NCI-H774 (cell line): Measurements from ENCODE around the gene INSYN2A.

Experiments used
- DNase-seq: peaks from one replicate; lab custom pipeline; 2025; lab: John Stamatoyannopoulos, UW

INSYN2A gene

GRCh38 chr10:127151981-127152699 is 44.3 kb downstream of the INSYN2A start:
- DNase-seq = no peak

GRCh38 chr10:127151541-127151940 is 44.9 kb downstream of the INSYN2A start:
- DNase-seq = no peak

DNA sequence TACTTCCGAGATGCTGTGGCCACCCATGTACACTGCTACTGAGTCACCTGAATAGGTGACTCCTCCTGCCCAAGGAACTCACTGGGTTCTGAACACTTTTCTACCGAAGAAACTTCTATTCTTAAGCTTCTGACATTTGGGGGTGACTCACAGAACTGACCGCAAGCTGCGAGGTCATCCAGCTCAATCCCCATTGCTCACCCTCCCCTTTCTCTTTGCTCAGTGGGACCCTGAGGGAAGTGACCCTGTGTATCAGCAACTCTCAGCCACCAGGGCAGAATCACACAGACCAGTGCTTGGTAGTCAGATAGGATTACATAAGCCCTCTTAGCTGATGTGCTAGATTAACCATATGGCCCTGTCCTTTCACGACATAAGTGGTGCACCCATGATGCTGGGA is 46.3 kb downstream of the INSYN2A start:
- DNase-seq = no peak

DNA sequence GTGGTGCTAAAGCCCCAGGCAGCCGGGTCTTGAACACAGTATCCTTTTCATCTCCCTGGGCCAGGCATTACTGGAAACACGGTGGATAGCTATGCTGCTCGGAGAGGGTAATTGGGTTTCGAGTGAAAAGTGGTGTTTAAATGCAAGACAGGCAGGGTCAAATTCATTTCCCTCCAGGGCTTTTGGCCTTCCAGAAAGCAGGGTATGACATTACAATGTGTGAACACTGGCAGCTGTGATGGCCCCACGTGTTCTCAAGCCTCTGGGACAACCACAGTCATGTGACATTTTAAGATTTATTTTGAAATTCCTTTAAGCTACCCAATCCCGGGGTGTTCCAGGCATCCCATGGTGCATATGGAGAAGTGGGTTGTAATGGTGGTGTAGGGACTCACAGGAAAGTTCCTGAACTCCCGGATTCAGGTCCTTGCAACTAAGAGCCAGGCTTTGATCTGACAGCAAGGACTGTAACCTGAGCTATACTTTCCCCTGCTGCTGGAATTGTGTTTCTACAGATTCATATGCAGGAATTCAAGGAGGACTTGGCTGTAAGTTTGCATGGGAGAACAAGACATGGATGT is 46.8 kb downstream of the INSYN2A start:
- DNase-seq = no peak

DNA sequence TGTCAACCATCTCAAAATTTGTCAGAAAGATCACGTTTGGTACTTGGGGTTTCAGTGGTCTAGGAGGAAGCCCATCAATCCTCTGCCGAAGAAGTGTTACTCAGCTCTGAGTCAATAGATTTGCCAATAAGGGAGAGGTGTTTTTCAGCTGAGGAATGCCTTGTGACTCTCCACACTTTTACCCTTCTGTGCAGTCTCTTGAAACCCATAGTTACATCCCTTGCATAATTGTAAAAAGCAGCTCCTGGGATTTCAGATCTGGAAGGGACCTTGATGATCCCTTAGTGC is 47.5 kb downstream of the INSYN2A start:
- DNase-seq = no peak

GRCh38 chr10:127148066-127148932 is 48.1 kb downstream of the INSYN2A start:
- no peak for DNase-seq

DNA sequence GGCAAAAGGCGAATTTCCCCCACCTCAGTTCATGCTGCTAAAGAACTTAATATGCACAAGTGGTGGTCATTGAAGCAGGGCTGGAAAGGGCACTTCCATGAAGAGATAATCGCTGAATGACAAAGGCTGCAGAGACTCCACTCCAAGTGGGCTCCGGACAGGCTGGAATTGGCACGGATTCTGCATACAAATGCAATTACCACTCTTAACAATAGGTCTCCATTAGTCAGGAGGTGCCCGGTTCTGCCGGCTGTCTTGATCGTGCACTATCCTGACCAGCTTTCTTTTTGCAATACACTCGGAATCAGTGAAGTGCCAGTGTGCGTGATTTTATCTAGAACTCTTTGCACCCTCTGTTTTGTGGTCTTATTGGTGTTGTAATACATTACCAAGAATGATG is 49.7 kb downstream of the INSYN2A start:
- DNase-seq = no peak
